Activated T-cell treated with anti-CD3 and anti-CD28 coated beads for 4 hours (primary cell): ENCODE results near the gene PLCL1.

ENCODE experiments used
- DNase-seq: peaks from one replicate; pipeline ENCODE4 v3.0.0-alpha.2; 2020

PLCL1 gene

DNA sequence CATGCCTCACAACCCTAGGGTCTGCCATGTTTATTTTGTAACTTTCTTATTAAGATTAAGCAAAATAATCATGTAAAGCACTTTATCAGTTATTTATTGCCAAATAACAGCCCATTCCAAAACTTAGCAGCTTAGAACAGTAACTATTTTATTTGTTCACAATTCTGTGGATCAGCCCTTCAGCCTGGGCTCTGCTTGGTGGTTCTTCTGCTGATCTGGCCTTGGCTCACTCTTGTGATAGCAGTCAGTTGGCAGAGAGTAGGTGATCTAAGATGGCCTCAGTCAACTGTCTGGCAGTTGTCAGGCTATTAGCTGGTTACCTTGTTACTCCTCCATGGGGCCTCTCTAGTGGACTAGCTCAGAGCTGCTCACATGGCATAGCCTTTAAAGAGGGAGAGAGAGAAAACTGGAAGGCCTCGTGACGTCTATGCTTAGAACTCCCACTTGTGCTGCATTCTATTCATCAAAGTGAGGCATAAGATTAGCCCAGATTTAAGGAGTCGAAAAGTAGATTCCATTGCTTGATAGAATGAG, 54.3 kb downstream of the PLCL1 start:
- DNase-seq: no peak

DNA sequence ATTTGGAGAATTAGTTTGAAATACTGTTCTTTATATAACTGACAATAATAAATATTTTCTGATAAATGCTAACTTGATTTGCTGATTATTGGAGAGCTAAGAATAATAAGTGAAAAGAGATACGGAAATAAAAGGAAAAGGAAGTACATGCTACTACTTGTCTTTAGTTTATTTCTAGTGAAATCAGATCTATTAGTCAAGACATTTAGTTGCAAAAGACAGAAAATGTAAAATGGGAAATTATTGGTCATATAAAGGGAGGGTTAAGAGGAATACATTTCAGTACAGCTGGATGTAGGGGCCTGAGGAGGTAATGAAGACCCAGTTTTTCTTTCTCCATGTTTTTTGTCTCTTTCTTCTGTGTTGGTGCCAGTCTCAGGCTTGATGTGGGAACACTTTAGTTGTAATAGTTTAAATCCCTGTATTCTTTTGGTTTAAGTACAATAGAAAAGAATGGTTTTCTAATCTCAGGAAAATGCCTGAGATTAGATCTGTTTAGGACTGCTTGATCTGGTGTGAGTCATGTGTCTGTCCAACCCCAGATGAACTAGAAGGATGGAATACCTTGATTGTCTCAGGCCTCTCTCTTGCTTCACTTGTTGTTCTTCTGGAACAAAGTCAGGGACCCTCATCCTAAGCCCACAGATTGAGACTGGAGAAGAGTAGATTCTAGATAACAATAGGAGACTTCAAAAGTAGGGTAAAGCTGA, 58.0 kb downstream of the PLCL1 start:
- DNase-seq: no peak

DNA sequence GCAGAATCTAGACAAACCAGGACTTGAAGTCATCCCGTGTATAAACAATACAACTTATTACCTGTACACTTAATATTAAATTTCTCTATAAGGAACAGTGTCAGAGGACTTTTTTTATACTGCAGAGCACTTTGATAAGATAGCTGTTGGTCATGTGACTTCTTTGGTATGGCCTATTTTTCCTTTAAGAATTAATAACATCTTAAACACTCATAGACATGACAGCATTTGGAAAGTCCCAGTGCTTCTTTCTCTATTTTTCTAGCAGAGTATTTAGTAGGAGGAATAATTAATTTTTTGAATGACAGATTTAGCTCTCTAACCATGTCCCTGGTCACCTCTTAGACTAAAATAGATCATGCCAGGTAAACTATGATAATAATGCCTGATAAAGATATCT, 59.4 kb downstream of the PLCL1 start:
- DNase-seq: no peak

DNA sequence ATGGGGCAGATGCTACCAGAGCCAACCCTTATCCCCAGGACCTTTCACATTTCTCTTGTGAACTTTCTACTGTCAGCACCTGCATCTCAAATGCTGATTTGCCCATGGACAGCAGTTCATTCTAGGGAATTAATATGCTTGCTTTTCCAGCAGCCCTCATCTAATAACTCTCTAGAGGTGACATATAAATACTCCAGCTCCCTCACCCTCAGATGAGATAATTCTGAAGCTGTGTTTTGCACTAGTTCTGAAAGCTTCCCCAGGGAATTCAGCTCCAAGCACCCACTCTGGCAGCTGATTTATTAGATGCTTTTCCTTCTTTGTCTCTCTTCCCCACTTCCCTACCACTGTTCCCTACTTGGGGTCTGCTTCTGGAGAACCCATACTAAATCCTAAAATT, 62.1 kb downstream of the PLCL1 start:
- DNase-seq: no peak

DNA sequence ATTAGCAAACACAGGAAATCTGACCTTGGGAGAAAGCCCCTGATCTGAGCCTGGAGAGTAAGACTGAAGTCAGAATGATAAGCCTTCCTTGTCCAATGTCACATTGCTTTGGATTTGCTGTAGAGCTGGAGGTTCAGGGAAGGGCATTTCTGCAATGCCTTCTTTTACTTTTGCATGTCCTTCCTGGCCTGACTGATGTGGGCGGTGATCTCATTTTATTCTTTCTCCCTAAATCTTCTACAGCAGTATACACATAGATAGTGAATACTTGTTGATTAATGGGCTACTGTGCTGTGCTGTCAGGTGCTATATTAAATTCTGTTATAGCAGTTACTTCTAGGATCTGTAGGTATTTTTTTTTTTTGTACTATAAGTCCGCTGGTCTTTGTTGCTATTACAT, 62.6 kb downstream of the PLCL1 start:
- no peak for DNase-seq

DNA sequence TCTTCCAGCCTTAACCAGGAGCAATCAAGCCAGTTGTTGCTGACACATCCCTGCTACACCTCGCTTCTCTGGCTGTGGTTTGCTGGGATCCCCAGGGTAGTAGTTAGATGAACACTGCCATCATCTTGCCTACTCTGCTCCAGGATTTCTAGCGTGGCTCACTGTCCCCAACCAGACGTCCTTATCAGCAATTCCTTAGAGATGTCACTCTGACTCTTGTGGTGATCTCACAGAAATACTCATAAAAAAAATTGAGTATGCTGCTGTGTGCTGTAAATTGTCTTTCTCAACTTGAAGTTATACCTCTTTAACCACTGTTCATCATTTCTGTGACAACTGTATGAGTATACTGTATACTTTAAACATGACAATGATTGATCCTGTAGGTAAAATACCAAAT, 63.2 kb downstream of the PLCL1 start:
- no peak for DNase-seq

DNA sequence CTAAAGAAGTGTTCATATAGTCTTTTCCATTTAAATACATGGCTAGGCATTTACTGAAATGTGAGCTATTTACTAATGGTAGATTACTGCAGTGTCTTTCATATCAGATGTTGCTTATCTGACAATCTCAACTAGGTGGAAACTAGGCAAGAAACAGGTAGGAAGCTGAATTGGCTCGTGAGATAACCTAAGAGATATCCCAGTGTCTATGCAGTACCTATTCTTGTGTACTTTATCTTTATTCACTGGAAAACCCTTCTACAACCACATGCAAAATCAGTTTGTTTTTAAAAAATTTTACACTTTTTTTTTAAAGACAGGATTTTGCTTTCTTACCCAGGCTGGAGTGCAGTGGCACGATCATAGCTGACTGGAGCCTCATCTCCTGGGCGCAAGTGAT, 63.8 kb downstream of the PLCL1 start:
- no peak for DNase-seq

DNA sequence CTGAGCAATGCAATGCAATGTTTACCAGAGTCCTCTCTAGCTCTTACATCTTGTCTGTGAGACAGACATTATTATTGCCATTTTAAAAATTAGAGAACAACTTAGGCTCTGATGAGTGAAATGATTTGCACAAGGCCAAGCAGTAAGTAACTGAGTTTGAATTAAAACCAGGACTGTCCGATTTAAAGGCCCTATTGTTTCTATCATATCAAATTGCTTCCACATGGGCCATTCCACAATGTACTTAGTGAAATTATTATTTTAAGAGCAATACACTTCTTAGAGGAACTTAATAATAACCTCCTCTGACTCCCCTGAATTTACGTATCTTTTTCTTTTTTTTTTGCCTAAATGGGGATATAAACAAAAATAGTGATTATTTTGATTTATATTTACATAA, 64.6 kb downstream of the PLCL1 start:
- DNase-seq: no peak

DNA sequence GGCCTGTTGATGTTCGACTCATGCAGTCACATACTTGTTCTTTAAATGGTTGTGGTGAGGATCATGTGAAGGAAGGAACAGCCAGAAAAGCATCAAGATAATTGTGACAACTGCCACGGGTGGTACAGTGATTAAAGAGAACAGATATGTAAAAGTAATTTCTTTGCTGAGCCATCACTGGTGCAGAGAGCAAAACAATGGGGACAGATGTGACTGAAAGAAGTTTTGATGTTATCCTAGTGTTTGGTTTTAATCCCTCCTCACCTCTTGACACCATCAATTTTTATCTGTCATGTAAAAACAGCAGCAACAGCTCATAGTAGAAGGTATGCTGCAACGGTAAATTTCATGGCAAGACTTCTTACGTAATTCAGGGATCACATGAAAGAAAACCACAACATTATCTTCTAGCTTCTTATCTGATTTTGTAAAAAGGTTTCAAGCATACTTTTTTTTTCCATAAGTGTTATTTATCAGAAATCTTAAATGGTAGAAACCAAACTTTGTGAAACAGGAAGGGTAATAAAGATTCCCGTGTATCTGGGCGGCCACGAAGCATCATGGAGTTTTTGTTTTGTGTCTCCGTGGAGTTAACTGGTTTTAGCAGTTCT, 65.2 kb downstream of the PLCL1 start:
- no peak for DNase-seq

DNA sequence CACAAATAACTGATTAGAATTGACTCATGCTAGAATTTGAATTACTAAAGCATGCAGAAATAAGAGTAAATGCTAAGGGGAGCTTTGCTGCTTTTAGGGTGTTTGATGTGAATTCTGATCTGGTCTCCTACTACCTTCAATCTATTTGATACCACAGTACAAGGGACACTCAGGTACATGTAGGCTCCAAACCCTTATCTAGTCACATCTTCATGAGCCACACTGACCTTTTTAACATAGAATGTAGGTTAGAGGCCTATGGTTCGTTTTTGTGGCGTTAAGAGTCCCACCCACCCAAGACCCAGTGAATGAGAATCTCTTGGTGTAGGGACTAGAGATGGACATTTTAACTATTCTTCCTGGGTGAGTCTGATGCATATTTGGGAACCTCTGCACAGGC, 65.7 kb downstream of the PLCL1 start:
- no peak for DNase-seq

DNA sequence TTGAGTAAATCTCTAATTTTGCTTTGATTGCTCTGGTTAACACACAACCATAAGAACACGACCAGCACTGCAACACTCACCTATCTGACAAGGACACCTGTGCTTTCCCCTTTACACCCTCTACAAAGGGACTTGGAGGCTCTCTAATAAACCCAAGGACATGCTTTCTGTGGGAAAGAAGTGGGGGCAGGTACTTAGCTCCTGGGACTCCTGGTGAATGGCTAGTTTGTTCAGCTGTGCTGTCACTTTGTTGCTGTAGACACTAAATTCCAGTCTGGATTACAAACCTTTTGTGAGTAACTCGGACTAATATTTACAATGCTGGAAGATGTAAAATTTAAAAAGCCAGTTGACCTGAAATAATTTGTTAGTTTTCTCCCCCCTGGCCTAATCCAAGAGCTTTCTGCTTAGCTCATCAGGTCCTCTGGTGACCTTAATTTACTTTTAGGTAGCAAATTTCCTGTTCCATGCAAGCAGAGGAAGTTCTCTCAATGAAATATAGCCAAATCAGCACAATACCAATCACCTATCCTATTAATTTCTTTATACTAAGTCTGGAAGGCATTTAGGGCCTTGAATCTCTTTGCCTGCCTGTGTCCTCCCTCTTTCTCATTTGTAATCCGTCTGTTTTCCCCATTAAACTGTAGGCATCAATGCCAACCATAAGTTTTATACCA, 67.5 kb downstream of the PLCL1 start:
- no peak for DNase-seq

DNA sequence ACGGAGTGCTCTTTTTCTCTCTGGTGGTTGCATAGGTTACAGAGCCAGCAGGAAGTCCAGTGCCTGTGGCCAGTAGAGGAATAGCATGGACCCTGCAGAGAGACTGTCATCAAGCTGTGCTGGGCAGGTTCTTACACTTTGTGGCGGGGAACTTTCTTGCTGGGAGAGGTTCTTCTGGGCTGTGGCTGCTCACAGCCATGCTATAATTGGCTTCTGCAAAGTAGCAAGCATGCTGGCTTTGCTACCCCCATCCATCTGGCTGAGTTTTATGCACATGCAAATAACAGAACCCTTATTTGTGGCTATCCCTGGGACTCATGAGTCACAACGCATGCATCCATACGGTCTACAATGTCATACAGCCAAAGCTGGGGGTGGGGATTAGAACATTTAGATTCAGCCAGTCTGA, 68.9 kb downstream of the PLCL1 start:
- no peak for DNase-seq

DNA sequence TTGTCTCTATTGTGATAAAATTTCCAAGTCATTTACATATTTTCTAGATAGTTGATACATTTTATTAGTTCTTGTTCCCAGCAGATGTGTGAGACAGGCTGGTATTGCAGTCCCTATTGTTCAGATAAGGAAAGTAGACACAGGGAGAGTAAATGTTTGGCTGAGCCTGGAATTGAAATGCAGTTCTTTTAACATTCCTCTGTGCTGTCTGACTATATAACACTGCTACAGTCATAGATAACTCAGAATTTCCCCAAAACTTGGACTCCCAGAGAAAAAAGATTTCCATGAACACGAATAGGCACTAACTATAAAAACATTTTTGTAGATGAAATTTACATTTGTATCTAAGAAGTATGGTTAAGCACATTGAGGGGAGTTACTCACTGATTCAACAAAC, 71.4 kb downstream of the PLCL1 start:
- DNase-seq: no peak

DNA sequence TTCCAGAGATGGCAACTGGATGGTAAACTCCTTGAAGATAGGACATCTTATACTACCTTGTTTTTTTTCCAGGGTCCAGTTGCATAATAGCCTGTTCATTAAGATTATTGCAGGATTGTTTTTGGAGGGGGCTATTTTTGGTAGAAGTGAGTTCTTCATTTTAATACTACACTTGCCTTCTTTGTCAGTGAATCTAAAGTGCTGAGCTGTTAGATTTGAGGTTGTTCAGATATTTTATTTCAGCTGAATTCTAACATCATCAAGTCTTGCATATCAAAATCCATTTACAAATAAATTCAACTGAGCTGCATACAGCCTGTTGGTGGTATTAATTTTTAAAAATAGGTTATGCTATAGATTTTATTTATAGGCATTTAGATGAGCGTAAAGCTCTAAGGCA, 72.1 kb downstream of the PLCL1 start:
- no peak for DNase-seq

DNA sequence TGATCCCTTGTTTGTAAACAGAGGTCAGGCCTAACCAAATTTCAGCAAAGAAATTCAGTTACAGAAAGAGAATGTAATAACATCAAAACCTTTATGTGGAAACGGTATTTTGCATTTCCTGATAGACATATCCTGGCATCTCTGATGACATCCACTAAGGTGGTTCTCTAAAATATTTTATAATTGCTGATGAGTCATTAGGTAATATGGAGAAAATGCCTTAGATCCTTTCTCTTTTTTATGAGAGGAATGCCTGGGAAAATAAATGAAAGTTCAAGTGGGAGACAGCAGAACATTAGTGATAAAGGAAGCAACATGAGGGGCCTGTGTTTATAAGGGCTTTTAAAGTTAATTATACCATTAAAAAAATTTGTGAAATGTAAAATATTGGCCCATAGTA, 72.6 kb downstream of the PLCL1 start:
- DNase-seq: no peak

DNA sequence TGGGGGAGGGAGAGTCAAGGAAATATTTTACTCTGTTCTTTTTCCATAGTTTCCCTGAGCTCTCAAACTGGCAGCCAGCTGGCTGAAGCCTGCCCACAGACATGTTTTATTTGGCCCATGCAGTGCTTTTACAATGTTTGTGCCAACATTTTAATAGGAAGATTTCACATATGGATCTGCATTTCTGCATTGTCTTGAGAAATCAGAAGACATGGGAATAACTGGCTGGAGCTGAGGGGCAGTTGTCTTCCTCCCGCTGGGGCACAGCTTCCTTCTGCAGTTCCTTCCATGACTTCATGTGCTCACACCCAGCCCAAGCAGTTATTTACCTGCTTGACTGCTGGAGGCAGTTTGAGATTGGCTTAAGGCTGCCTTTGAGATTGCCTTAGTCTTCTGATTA, 74.4 kb downstream of the PLCL1 start:
- no peak for DNase-seq

DNA sequence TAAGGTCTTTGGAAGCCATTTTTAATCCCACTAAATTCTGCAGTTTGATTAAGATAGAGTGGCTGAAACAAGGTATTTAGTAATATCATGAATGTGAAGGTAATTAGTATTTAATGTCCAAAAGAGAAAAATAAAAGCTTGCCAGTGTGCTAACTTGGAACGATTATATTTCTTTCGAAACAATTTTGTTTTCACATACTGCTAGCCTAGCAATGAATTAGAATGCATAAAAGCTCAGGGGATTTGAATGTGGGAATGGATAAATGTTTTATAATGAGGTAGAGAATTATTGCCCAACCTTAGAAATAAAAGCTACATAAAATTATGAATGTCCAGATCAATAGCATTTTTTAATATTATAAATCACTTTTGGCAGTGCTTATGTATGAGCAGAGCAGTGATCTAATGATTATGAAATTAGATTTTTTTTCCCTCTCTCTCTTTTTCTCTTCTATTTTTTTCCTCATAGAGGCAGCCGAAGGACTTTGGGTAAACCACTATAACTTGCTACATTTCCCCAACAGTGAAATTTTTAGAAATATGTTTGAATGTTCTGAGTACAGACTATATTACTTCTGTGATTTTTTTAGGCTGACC, 75.5 kb downstream of the PLCL1 start:
- DNase-seq: no peak

DNA sequence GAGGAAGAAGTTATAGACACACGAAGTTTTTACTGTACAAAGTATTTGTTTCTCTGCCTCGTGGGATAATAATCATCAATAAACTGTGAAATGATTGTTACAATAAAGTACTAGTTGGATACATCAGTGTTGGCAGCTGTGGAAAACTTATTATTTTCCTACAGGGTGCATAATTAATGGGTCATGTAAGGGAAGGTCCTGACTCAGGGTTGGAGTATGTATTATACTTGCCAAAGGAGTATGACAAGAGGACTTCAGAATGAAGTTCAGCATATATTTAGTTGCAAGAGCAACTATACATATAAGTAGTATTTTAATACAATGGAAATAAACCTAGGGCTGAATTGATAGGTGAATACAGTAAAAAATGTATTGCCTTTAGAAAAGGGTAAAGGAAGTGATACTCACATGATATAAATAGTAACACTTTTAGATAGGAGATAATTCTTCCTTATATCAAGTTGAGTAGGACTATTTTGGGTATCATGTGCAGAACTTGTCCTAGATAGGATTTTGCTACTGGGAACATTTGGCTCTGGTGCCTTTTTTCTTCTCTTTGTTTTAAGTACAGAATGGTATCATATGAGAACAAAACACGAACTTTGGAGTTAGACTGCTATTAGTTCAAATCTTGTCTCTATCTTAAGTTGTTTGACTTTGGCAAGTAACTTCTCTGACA, 79.1 kb downstream of the PLCL1 start:
- DNase-seq: no peak

DNA sequence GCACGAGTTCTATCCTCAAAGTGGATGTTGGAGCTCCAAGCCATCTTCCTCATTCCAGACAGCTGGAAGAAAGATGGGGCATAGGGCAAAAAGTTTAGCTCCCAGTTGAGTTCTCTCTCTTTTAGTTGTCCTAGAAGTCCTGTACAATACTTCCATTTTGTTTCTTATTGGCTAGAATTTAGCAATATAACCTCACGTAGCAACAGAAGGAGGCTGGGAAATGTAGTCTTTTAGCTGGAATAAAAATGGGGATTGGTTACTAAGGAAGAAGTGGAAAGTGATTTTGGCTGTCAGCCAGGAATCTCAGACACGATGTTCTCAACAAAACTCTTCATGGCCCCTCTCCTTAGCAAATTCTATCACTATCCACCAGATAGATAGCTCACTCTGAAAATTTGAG, 79.9 kb downstream of the PLCL1 start:
- DNase-seq: no peak

DNA sequence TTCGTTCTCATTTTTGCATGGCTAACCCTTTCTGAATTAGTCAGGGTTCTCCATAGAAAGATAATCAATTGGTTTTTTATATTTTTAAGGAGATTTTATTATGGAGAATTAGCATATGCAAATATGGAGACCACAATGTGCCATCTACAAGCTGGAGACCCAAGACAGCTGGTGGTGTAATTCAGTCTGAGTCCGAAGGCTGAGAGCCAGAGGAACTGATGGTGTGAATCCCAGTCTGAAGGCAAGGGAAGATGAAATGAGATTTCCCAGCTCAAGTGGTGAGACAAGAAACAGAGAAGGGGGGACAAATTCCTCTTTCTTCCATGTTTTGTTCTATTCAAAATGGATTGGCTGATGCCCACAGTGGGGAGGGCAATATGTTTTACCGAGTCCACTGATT, 80.7 kb downstream of the PLCL1 start:
- DNase-seq: no peak

DNA sequence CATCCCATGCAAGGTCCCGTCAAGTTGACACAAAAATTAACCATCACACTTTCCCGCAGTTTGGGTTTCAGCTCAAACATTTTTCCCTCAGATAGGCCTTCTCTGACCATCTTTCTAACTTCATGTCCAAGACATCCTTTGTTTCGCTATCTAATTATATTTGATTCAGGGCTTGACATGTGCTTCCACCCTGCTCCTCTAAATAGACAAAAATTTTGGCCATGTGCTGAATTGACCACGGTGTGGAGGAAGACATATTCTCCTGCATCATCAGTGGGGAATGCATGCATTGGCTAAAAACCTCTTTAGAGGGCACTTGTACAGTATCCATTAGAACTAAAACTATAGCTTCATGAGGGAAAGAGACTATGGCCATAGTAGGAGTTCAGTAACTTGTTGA, 81.2 kb downstream of the PLCL1 start:
- DNase-seq: no peak

DNA sequence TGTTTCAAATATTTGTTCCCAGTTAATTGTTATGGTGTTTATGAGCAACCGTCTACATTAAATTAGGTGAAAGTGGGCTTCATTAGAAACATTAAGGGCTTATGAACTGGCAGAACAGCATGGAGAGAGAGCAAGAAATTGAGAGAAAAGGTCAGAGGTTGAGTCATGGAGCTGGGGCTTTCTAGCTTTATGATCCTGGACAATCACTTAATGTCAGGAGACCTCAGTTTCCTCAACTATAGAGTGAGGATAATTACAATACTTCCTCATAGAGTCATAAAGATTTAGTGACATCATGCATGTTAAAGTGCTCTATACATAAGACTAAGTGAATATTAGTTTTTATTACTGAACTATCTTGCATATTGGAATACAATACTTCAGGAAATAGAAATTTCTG, 83.9 kb downstream of the PLCL1 start:
- no peak for DNase-seq

DNA sequence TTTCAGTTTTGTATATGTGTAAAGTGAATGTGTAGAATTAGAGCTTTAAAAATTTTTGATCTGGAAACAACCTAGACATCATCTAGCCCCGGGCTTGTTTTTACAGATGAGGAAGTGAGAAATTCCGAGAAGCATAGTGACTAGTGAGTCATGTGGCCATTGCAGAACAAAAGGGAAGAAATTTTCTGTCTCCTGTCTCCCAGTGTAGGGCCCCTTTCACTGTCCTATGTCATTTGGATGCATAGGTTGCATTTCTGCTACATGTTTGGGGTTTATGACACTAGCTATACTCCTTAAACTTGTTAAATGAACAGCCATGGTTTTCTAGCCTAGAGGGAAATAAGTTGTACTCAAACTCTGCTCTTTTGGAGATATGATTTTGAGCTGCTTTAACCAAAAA, 84.6 kb downstream of the PLCL1 start:
- DNase-seq: no peak
